Smooth muscle cell (in vitro differentiated cells): ENCODE measurements around the gene AIMP2. TPM values are rescaled to one million over a fixed set of nuclear protein-coding genes. Genes with fewer than 3 reads are reported as not detected.

Experiments used
- DNase-seq: peaks from one replicate; lab custom pipeline; 2025; ENCODE audit not compliant: unreplicated experiment; lab: John Stamatoyannopoulos, UW
- H2AFZ ChIP-seq: fragments of 200-600 bp; sonication (generic); 2 replicates; pipeline ENCODE4 v1.6.0; 2016; ENCODE audit warnings: antibody characterized with exemption, low read depth, mild to moderate bottlenecking
- H3F3A ChIP-seq: fragments of 200-600 bp; sonication (generic); 2 replicates; pipeline ENCODE4 v1.6.0; 2017; ENCODE audit warnings: antibody characterized with exemption, low read depth
- H3K27ac ChIP-seq: fragments of 200-600 bp; sonication (generic); 2 replicates; pipeline ENCODE4 v1.5.1; 2016; ENCODE audit warnings: low read depth, mild to moderate bottlenecking
- H3K27me3 ChIP-seq: fragments of 200-600 bp; sonication (generic); 2 replicates; pipeline ENCODE4 v1.6.1; 2016; ENCODE audit warnings: low read depth, mild to moderate bottlenecking
- H3K36me3 ChIP-seq: fragments of 200-600 bp; sonication (generic); 2 replicates; pipeline ENCODE4 v1.5.1; 2016; ENCODE audit warnings: low read depth
- H3K4me1 ChIP-seq: fragments of 200-600 bp; sonication (generic); 2 replicates; pipeline ENCODE4 v1.5.1; 2016; ENCODE audit warnings: low read depth
- H3K4me2 ChIP-seq: fragments of 200-600 bp; sonication (generic); 2 replicates; pipeline ENCODE4 v1.6.0; 2016; ENCODE audit warnings: mild to moderate bottlenecking
- H3K4me3 ChIP-seq: fragments of 200-600 bp; sonication (generic); 2 replicates; pipeline ENCODE4 v1.5.1; 2016; ENCODE audit warnings: mild to moderate bottlenecking
- H3K79me2 ChIP-seq: fragments of 200-600 bp; sonication (generic); 2 replicates; pipeline ENCODE4 v1.6.0; 2016; ENCODE audit warnings: low read depth, mild to moderate bottlenecking
- H3K9ac ChIP-seq: fragments of 200-600 bp; sonication (generic); 2 replicates; pipeline ENCODE4 v1.6.0; 2016; ENCODE audit warnings: low read depth
- H3K9me3 ChIP-seq: fragments of 200-600 bp; sonication (generic); replicated peaks from 2 replicates; pipeline ENCODE4 v1.5.1; 2016; ENCODE audit warnings: low read depth
- H4K20me1 ChIP-seq: fragments of 200-600 bp; sonication (generic); 2 replicates; pipeline ENCODE4 v1.6.0; 2016; ENCODE audit warnings: low read depth
- WGBS: methylation state at CpG from one replicate; pipeline ENCODE4 v1.1.7; 2016; ENCODE audit warnings: low lambda C conversion rate; 5-methylcytosine and 5-hydroxymethylcytosine counted together
- polyA plus RNA-seq: library from polyadenylated mRNA; unstranded; fragments of >200 nt; fragmentation: Nextera tagmentation; extraction: Ambion mirVana; gene quantifications from 2 replicates; pipeline ENCODE4 v1.2.1, GENCODE V29; 2016
- total RNA-seq: library from RNA; depleted of rRNA; stranded (reverse); fragments of >200 nt; gene quantifications from 2 replicates; pipeline ENCODE4 v1.2.3, GENCODE V29; 2014
- TF ChIP-seq, protein P1 (sequence below): fragments of 200-600 bp; sonication (generic); IDR thresholded peaks from 2 replicates; pipeline ENCODE4 v1.5.1; 2017; ENCODE audit warnings: borderline replicate concordance, mild to moderate bottlenecking, antibody characterized with exemption; ENCODE audit not compliant: insufficient read depth, poor library complexity, severe bottlenecking

AIMP2 gene
- total and polyA plus RNA-seq, 2 experiments from 2014 or later, result 30.1 to 43.7 TPM

DNA sequence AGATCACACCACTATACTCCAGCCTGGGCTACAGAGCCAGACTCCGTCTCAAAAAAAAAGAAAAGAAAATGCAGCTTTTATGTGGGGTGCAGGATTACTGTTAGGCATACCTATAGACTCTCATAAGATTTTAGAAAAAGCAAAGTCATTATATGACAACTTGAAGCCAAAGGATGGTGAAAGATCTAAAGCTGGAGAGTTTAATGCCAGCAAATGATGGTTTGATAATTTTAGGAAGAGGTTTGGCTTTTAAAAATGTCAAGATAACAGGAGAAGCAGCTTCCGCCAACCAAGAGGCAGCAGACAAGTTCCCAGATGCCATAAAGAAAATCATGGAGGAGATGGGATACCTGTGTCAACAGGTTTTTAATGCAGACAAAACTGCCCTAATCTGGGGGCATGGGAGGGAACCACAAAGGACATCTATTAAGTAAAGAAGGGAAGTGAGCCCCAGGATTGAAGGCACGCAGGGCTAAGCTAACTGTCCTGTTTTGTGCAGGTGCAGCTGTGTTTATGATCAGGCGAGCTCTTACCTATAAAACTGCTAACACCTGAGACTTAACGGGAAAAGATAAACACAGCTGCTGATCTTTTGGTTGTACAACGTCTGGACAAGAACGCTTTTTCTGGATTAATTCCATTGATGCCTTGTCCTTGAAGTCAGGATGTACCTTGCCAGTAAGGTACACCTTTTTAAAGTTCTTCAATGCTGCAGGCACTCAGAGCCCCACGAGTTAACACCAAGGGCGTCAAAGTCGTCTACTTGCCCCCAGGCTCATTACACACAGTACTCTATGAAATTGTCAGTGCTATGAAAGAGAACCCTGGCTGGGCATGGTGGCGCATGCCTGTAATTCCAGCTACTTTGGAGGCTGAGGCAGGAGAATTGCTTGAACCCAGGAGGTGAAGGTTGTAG lies 11.6 kb downstream of the AIMP2 start:
- no peak overlapping the region for H3K9ac ChIP-seq
- no peaks in the 10 kb centered on the region for H3K79me2 ChIP-seq
- no peaks in the 10 kb centered on the region for H3F3A ChIP-seq
- no peak for DNase-seq
- H3K9me3 ChIP-seq, result no peaks in the 10 kb centered on the region
- H4K20me1 ChIP-seq, result no peaks in the 10 kb centered on the region
- H2AFZ ChIP-seq, result no peak overlapping the region
- H3K27ac ChIP-seq, result peak overlapping the region; percentile 31
- no peaks in the 10 kb centered on the region for H3K27me3 ChIP-seq
- 96% methylated on average over 11 of the region's 11 CpGs for WGBS
- no peak overlapping the region for H3K4me3 ChIP-seq
- TF ChIP-seq, protein P1, sequence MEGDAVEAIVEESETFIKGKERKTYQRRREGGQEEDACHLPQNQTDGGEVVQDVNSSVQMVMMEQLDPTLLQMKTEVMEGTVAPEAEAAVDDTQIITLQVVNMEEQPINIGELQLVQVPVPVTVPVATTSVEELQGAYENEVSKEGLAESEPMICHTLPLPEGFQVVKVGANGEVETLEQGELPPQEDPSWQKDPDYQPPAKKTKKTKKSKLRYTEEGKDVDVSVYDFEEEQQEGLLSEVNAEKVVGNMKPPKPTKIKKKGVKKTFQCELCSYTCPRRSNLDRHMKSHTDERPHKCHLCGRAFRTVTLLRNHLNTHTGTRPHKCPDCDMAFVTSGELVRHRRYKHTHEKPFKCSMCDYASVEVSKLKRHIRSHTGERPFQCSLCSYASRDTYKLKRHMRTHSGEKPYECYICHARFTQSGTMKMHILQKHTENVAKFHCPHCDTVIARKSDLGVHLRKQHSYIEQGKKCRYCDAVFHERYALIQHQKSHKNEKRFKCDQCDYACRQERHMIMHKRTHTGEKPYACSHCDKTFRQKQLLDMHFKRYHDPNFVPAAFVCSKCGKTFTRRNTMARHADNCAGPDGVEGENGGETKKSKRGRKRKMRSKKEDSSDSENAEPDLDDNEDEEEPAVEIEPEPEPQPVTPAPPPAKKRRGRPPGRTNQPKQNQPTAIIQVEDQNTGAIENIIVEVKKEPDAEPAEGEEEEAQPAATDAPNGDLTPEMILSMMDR, result no peak
- H3K4me2 ChIP-seq, result no peak overlapping the region
- H3K4me1 ChIP-seq, result no peaks in the 10 kb centered on the region
- peaks cover 26% of the 10 kb centered on the region for H3K36me3 ChIP-seq

DNA sequence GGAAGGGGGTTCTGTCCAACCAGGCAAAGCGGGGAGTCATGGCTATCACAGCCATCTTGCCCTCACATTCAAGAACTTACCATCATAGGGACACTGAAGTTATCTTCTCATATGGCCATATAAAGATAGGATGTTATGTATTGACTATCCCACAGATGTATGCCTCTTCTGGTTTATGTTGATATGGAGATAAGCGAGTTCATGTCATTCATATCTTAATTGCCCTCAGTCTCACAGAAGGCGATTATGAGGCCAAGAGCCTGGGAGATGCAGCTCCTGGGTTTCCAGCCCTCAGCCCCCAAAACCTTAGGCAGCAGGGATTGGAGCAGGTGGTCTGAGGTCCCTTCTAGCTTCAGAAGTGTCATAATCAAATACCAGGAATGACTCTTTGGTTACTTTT lies 13.6 kb downstream of the AIMP2 start:
- Histone ChIP-seq H3K9ac (no peak overlapping the region), H3F3A (no peaks in the 10 kb centered on the region), H3K4me3 (no peak overlapping the region), H2AFZ (no peak overlapping the region), H3K27me3 (no peaks in the 10 kb centered on the region), H3K4me2 (no peak overlapping the region), H3K4me1 (no peaks in the 10 kb centered on the region), H3K27ac (no peak overlapping the region), H3K79me2 (no peaks in the 10 kb centered on the region), H3K36me3 (peaks cover 26% of the 10 kb centered on the region), H4K20me1 (no peaks in the 10 kb centered on the region), H3K9me3 (no peaks in the 10 kb centered on the region)
- DNase-seq, result no peak
- WGBS, result 95% methylated on average over 3 of the region's 3 CpGs
- TF ChIP-seq, protein P1, result no peak

DNA sequence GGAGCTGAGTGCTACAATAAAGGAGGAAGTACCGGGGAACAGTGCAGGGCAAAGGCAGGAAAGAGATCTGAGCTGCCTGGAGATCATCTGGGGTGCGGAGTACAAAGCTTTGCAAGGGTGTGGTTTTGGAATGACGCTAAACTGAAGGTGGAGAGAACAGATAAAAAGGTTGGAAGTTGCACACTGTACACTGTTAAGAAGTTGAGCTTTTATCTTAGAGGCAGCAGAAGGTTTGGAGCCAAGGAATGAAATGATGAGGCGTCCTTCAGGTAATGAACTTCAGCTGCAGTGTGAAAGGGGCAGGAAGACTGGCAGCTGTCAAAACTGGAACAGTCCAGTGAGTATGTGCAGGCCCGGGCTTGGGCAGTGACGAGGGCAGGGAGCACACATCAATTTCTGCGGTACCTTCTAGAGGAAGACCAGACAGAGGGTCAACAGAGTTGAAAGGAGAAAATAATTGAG lies 14.9 kb downstream of the AIMP2 start:
- H3K4me3 ChIP-seq, result no peak overlapping the region
- 93% methylated on average over 7 of the region's 7 CpGs for WGBS
- no peak overlapping the region for H3K4me2 ChIP-seq
- no peak overlapping the region for H3K27ac ChIP-seq
- no peaks in the 10 kb centered on the region for H3K27me3 ChIP-seq
- H3K4me1 ChIP-seq, result no peaks in the 10 kb centered on the region
- no peaks in the 10 kb centered on the region for H3K9me3 ChIP-seq
- TF ChIP-seq, protein P1, result no peak
- H3K36me3 ChIP-seq, result peaks cover 22% of the 10 kb centered on the region
- peaks cover 4% of the 10 kb centered on the region for H4K20me1 ChIP-seq
- no peak overlapping the region for H3K9ac ChIP-seq
- H3K79me2 ChIP-seq, result no peaks in the 10 kb centered on the region
- no peak for DNase-seq
- H2AFZ ChIP-seq, result no peak overlapping the region
- H3F3A ChIP-seq, result no peaks in the 10 kb centered on the region
